Measurements from ENCODE around the gene EMX1.

The EMX1 gene

DNA sequence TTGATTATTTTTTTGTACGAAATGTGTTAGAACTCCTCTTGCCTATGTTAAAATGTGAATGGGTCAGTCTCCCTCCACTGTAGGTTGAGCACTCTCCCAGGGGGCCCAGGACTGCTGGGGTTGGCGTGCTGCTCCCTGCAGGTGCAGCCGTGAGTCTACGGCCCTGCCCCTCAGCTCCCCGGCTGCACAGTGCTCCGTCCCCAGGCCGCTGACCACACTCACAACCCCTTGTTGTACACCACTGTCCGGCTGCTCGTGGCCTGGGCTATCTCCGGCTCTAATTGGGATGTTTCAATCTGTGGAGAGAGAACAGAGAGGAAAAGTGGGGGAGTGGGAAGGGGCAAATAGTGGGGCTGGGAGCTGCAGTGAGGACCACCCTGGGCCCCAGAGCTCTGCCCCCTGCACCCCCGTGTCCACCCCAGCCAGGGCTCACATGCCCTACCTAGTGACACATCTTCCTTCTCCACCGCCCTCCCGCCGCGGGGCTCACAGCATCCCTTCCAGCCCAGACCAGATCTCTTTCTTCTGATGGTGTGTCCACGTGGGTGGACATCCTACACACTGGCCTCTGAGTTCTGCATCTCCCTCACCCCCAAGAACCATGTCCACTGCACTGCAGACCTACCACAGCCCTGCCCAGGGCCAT is 27.6 kb downstream of the EMX1 start:
- DNase-seq, result no peak

DNA sequence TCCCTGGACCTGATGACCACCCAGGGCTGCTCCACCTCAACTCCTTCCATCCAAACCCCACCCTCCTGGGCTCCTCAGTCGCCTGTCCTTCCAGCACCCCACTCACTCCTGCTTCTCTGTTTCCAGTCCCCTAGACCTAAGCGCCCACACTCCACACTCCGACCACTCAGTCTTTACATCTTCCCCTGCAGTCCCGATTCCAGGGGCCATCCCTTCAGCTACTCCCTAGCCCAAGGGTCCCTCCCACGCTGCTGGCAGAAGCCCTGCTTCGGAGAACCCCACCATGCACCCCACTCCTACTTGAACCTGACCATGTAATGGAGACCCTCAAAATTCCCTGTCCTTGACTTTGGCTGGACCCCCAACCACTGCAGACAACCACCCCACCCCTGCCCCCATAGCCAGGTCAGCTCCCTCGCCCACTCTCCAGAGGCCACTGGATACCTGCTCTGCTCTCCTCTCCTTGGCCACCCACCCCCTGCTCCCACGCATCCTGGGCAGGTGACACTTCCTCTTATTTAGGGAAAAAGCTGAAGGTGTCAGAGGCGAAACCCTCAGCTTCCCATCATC is 28.2 kb downstream of the EMX1 start:
- DNase-seq, result no peak

DNA sequence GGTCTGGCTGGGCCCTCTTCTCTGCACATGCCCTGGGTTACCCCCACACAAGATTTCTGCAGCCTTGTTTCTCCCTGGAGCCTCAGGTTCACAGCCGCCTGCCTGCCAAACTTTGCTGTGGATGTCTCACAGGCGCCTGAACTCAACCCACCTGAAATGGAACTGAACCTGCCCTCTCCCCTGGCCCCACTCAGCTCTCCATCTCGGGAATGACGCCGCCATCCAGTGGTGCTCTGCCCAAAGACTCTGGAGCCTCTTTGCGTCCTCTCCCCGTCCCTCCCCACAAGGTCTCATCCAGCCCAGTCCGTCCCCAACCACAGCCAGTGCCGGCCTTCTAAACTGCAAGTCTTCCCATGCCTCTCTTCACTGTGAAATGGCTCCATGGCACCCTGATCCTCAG is 29.1 kb downstream of the EMX1 start:
- no peak for DNase-seq

DNA sequence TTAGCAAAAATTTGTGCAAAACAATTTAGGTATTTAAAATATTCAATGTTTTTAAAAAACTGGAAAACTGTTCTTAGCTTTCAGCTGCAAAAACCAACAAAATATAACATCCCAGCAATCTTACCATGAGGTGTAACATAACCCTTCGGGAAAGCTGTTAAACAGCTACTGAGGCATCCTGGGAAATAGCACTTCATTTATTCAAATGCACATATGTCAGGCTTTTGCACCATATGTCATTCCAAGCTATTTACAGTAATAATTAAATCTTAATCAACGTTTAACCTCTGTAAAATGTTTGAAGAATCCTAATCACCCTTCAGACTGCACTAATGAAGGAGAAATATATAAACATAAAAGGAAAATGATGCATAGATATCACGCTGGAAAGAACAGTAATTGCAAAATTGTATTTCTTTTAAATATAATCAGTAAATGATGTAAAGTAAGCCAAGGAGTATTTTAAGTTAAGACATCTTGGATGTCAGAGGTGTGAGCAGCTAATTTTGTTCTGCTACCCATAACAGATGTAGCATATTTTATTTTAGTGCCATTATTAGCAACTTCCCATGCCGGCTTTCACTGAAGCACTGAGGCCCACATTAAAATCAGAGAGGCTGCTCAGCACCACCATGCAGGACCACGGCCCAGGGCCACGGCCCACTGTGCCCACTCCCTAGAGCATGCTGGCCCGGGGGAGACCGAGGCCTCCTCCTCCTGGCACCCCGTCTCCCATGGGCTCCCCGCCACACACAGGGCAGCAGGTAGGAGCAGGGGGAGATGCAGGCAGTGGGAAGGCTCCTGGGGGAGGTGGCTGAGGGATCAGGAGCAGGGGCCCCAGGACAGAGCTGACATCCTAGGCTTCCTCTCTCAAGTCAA is 30.9 kb downstream of the EMX1 start:
- DNase-seq, result no peak

DNA sequence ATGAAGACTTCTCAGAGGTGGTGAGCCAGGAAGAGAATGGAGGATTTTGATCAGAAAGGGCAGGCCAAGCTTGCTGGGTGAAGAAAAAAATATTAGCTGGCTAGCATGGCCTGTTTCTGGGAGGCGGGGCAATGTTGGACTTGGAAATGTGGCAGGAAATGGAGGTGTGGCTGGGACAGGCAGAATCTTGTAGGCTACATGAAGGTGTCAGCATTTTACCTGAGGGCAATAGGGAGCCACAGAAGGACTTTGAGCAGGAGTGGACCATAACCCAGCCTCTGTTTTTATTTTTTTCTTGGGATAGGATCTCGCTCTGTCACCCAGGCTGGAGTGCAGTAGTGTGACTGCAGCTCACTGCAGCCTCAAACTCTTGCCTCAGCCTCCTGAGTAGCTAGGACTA is 31.7 kb downstream of the EMX1 start:
- DNase-seq, result no peak

DNA sequence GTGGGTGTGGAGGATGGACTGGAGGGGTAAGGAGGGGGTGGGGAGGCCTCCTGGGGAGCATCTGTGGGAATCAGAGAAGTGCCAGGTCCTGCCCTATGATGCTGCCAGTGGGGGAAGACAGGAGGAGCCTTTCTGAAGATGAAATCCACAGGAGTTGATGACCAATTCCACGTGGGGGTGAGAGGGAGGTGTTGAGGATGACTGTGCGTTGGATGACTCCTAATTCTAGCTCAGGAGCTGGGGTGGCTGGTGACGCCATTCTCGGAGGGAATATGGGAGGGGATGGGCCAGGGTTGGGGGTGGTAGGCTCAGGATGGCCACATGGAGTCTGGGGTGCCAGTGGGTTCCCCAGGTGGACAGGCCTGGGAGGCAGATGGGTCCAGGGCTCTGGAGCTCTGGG is 32.3 kb downstream of the EMX1 start:
- DNase-seq, result no peak

DNA sequence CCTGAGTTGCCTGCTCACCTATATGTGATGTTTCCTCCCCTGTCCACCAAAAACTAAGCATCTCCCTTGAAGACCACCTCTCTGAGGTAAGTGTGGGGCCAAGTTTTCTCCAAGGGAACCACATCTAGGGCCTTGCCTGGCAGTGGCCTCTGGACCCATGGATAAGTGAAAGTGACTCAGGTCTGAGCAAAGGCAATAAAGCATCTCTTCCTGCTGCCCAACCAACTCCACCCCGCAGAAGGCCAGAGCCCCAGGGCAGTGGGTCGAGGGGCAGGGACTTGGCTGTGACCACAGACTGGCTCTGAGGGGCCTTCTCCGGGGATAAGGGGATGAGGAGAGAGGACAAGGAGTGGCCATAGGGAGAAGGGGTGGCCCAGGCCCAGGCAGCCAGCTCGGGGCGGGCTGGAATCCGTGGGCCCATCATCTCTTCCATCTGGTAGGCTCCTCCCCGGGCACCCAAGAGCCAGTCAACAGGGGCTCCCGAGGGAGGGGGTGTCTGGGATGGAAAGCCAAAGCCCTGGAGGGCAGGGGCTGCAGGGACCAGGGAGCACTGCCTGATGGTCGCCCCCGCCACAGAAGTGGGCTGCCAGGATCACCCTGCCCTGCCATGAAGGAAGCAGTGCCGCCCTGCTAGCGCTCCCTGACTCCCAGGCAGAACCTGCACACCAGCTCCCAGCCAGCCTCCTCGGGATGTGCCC is 33.4 kb downstream of the EMX1 start:
- DNase-seq, result no peak

DNA sequence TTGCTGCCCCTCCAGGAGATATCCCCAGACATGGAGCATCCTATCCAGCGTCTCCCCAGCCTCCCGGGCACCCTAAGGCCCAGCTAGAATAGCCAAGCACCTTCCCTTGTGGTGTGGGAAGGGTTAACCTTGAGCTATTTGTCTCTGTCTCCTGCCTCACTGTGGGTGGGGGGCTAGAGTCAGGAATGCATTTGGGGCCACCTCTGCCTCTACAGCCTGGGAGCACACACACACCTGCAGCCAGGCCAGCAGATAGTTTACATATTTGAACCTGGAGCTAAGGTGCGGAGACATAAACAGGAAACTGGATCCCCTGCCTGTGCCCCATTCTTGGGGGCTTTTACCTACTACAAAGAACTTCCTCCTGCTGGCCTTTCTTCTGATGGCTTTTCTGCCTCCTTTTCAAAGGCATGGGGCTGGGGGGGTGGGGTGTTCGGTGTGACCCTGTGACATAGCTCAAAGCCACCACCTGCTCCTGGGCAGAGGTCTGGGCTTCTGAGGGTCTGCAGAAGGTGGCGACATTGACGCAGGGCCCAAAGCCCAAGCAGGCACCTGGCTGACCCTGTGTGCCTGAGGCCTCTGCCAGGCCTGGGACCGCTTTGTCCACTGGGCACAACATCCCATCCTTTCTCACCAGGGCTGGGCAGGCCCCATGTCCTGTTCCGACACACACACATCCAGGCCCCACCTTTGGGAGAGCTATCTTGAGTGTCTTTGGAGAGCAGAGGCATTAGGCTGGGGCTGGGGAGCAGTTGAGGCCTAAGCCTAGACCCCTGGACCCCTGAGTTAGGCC is 34.2 kb downstream of the EMX1 start:
- no peak for DNase-seq

DNA sequence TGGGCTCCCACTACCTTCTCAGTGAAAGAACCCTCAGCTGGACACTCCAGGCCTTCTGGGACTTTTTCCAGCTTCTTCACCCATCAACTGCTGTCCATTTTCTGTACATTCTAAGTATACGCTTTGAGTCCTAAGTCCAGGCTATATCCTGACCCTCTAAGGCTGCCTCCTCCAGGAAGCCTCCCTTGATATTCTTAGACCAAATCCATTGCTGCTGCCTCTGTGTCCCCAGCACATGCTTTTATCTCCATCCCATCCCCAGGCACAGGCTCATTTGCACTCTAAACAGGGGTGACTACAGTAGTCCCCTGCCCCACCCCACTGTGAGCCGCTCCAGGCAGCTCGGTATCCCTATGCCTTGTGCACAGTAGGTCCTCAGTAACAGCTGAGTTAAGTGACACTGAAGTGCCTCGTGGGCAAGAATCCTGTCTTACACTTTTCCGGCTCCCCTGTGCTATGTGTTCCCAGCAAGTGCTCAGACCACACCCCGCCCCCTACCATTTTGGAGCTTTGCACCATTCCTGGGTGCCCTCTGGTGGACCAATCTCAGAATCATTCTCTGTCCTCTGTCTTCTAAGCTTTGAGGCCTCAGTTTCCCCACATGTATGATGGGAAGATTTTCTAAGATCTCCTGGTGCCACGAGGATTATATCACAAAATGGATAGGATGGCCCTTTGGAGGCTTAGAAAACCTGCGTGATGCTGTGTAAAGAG is 34.9 kb downstream of the EMX1 start:
- DNase-seq, result no peak

DNA sequence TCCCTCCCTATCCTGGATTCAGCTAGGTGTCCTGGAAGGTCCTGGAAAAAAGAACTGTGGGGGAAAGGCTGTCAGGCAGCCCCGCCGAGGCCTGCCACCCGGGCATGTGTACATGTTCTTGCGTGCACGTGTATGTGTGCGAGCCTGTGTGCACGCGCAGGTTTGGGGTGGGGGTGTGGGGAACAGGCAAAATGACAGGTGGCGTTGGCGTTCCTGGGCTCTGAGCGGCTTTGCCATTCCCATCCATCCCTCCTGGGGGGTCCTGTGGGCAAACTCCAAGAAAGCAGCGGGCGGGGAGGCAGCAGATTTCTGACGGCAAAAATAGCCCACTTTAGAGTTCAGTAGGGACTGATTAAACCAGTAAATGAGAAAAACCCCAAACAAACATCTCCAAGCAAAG is 35.6 kb downstream of the EMX1 start:
- no peak for DNase-seq

DNA sequence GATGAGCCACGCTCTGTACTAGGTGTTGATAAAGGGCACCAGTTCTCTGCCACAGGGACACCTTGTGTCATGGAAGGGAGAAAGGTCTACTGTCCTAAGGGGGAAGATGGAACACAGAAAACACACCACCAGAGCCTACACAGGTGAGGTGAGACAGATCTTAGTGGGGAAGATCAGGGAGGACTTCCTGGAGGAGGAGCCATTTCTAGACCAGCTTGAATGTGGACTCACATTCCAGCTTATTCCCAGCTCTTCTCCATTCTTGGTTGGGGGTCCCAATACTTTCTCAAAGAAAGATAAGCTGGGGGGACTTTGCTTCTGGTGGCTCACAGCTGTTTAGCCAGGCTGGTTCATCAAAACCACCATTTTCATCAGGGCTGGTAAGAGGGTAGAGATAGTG is 36.2 kb downstream of the EMX1 start:
- DNase-seq, result no peak

DNA sequence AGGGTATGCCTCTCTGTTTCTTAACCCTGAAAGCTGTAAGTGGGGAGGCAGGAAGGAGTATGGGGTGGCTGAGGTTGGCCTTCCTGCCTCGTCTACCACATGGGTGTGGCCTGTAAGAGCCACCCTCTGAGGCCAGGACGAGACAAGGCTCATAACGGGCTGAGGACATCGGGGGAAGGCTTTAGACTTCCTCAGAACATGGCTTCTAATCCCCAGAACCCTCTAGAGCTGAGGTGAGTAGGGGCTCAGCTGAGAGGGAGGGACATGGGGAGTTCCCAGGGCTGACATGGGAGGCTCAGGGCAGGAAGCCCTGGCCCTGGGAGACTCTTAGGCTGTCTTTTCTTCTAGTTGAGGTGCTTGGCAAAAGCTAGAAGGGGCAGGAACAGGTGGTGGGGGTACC is 36.7 kb downstream of the EMX1 start:
- peak in 1 of 2 experiments; percentile 35 for DNase-seq

DNA sequence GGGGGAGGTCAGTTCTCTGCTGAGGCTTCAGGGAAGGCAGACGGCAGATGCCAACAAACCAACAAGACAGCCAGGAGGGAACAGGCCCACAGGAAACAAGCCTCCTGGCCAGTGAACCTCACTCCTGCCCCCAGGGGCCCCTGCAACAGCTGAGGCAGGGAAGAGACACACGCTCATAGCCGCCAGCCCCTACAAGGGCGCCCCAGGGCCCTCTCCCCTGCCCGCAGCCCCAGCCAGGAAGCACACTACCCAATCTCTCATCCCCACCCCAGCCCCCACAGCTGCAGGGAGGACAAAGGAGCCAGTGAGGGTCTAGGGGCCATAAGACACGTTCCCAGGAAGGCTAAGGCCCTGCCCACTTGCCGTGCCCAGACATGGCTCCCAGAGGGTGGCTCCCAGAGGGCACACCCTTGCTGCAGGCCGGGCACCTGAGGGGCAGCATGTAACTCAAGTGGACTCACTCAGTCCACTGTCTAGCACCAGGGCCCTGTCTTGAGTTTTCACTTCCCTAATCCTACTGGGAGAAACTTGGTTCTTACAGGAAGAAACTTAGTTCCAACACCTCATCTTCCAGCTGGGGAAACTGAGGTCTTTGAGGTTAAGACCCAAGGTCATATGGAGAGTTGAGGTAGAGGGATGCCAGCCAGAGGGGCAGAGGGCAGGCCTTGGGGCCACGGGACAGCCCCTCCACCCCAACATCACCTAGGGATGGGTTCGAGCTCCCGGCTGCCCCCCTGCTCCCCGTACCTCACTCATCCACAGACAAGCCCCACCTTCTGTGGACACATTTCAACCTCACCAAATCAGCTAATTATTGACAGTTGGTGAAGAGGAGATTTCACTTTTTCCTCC is 37.3 kb downstream of the EMX1 start:
- DNase-seq, result no peak

DNA sequence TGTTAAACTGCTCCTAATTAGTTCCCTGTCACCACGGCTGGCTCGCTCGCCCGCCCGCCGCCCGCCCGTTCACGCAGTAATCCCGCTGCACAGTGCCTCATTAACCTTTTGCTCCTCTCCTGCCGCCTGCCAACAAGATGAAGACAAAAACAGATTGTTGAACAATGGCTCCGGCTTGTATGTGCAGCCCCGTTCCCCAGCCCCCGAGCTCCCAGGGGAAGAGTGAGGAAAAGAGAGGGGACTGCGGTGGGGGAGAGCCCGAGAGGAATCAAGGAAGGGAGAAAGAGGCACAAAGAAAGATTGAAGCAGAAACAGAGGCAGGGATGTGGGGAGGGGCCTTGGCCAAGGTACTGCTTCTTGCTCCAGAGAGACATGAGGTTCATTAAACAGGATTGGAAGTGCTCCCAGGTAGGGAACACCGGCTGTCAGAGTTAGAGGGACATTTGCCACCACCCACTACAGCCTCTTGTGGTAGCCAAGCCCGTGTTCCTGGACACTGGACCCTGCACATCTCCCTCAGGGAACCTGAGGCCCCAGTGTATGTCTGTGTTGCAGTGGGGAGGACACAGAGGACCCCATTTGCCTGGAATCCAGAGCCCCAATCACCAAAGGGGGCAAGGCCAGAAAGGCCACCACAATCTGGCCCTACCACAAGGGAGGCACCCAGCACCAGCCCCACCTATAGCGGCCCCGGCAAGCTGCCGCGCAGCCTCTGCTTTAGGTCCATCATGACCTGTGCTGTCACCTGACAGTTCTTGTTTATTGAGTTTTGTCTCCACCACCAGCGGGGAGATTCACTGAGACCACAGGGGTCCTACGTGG is 38.1 kb downstream of the EMX1 start:
- no peak for DNase-seq

DNA sequence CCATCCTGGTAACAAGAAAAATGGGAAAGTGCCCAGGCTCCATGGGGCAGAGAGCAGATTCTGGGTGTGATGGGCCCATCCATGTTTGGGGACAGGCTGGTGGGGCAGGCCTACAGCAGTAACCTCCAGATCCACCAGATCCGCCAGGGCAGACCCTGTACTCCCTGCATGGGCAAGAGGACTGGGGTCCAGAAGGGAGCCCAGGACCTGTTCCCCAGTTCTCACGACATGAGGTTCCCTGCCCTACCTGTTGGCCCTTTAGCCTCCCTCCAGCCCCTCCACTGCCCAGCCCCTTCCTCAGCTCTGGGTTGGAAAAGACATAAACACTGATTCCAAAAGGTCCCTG is 38.7 kb downstream of the EMX1 start:
- no peak for DNase-seq

DNA sequence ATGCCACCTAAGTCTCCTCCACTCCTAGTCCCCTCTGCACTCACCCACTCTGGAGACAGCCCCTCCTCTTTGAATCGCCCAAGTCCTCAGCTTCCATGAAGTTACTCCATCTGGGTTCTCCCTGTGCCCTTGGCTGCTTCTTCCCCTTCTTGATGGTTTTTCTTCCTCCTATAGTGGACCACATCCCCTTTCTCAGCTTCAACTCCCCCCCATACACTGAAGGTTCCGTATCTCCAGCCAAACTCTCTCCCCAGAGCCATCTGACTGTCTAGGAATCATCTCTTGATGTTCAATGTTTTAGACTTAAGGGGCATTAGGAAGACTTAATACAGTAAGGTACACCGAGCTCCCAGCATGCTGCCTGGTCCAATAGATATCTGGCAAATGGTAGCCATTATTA is 39.6 kb downstream of the EMX1 start:
- DNase-seq, result no peak

DNA sequence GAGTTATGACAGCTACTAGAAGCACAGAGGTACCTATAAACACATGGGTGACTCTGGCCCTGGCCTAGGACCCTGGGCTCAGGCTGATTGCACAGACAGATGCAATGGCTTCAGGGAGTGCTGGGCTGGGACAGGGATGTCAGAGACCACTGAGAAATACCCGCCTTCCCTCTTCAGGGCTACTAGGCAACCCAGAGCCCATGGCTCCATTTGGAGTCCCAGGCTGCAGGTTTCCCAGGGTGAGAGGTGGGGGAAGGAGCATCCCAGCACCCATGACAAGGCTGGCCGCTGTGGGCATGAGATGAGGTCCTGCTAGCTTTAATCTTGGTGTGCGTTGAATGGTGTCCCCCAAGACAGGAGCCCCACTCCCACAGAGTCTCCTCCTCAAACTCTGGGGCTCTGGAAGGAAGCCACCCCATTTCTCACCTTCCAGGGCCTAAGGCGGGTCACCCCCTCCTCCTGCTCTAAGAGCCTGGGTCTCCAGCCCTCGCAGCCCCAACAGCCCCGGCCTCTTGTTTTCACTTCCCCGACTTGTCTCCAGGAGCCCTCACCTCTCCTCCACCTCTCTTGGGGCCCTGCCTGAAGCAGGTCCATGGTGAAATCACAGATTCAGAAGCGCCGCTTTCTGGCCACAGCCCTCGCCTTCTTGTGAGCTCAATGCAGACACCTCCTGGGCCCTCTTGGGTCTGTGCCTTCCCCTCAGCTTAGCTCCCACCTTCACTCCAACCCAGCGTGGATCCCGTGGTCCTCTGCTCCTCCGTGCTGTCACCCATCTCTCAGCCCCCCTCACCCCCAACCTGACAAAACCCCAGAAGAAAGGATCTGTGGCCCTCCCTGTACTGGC is 41.4 kb downstream of the EMX1 start:
- DNase-seq, result no peak

DNA sequence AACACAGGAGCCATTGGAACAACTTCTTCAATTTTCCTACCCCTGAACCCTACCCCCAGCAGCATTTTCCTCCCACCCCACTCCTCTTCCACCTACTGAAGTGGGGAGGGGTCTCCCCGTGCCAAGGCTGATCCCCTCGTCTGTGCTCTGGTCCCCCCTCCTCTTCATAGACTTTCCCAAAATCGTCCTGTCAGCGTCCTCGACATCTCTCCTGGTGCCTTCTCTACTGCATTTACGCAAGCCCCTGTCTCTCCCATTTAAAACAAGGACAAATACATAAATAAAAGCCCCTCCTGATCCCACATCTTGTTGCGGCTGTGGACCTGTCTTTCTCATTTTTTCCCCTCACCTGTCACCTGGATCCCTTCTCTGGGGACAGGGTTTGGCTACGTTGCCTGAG is 42.2 kb downstream of the EMX1 start:
- DNase-seq, result no peak

Measured in activated T-cell treated with anti-CD3 and anti-CD28 coated beads, Interleukin-2, amount 50 U/mL, for 48 hours (primary cell).